Choroid plexus epithelial cell (primary cell): ENCODE data around the gene RET.

Experiments used
- DNase-seq: peaks from one replicate; pipeline ENCODE4 v3.0.0-alpha.2; 2010; ENCODE audit warnings: low read depth
- H3K4me3 ChIP-seq: 2 replicates; pipeline ENCODE4 v1.5.1; 2011; ENCODE audit warnings: low read depth, mild to moderate bottlenecking, control low read depth, low read length, moderate library complexity
- TF ChIP-seq, protein P1 (sequence below): conservative IDR thresholded peaks from 2 replicates; pipeline ENCODE4 v1.5.1; 2011; ENCODE audit warnings: low read depth, mild to moderate bottlenecking, control low read depth, inconsistent platforms, low read length, moderate library complexity

Gene RET

DNA sequence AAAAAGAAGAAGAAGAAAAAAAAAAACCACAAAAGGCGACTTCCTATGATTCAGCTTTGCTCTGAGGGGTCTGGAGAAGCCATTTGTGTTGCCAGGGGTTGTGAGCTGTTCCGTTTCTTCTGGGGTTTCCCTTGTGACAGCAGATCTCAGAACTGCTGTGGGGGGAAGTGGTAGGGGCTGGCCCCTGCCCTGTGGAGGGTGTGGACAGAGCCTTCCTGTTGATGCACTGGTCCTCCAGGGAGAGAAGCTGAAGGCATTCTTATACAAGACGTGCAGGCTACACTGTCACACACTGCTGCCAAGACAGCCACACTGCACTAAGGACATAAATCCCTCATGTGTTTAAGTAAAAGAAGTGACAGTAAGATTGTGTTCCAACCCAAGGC lies 44.1 kb downstream of the RET start:
- no peak overlapping the region for H3K4me3 ChIP-seq
- TF ChIP-seq, protein P1, sequence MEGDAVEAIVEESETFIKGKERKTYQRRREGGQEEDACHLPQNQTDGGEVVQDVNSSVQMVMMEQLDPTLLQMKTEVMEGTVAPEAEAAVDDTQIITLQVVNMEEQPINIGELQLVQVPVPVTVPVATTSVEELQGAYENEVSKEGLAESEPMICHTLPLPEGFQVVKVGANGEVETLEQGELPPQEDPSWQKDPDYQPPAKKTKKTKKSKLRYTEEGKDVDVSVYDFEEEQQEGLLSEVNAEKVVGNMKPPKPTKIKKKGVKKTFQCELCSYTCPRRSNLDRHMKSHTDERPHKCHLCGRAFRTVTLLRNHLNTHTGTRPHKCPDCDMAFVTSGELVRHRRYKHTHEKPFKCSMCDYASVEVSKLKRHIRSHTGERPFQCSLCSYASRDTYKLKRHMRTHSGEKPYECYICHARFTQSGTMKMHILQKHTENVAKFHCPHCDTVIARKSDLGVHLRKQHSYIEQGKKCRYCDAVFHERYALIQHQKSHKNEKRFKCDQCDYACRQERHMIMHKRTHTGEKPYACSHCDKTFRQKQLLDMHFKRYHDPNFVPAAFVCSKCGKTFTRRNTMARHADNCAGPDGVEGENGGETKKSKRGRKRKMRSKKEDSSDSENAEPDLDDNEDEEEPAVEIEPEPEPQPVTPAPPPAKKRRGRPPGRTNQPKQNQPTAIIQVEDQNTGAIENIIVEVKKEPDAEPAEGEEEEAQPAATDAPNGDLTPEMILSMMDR: no peak
- DNase-seq: no peak

DNA sequence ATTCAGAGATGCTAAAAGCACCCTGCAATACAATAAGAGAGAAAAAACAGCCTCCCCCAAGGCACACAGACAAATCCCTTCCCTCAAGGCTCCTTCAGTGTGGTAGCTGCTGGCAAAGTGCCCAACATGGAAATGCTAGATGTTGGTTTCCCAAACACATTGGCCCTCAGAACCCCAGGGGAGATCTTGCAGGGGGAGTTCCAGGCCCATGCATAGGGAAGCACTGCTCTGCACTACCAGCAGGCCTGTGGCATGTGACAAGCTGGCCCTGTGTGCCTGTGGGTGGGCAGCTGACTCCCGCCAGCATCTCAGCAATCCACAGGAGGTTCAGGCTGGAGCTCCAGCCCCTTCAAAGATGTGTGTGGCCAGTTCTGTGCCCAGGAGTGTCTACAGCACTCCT lies 44.6 kb downstream of the RET start:
- no peak overlapping the region for H3K4me3 ChIP-seq
- TF ChIP-seq, protein P1: no peak
- DNase-seq: peak; percentile 62

DNA sequence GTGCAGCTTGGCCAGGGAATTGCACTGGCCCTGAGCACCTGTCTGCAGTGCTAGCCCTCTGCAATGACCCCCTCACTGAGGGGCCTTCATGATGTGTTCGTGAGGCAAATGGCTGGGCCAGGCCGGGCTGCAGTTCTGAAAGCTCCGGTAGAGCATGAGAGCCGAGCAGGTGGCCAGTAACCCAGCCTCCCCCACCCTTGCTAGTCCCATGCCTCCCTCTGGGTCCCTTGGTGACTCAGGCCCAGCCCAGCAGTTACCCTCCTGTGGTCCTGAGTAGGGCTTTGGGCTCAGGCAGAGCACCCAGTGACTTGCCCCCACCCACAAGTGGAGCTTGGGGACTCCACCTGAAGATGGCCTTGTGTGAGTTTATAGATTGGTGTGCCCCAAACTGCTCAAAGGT lies 45.2 kb downstream of the RET start:
- DNase-seq: no peak
- no peak overlapping the region for H3K4me3 ChIP-seq
- TF ChIP-seq, protein P1: no peak

DNA sequence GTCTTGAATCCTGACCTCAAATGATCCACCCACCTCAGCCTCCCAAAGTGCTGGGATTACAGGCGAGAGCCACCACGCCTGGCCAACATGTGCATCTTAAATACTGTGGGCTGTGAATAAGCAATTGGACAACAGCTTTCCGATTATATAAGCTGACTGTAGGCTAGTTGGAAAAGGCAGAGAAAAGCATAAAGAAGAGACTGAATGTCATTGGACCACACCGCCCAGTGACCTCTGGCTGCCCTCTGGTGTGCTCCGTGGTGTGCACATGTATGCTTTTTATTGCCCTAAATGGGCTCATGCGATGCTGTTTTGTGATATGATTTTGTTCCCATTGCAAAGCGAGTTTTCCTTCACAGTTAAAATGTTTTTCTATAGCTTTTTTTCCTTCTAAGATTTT lies 46.0 kb downstream of the RET start:
- DNase-seq: no peak
- TF ChIP-seq, protein P1: no peak
- H3K4me3 ChIP-seq: no peak overlapping the region

DNA sequence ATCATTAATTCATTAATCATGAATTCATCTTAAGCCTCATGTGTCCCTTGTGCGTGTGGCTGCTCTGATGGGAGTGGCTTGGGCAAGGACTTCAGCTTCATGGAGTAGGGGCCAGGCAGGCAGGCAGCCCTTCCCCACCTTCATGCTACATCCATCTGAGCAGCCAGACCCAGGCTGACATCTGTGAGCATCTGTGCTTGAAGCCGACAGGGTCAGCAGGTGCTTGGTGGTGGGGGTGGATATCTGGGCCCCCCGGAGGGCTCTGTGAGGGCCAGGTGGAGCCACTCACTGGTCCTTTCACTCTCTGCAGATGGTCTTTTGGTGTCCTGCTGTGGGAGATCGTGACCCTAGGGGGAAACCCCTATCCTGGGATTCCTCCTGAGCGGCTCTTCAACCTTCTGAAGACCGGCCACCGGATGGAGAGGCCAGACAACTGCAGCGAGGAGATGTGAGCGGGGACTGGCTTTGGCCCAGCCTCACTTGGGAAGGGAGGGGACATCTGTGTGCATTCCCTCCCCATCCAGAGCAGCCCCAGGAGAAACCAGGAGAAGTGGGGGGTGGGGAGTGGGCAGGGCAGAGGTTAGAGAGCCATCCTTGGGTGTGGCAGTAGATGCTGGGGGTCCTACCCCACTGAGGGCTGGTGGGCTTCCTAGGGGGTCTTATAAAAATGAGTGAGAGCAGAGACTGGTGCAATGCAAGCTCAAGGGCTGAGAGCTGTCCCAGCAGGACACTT lies 46.7 kb downstream of the RET start:
- DNase-seq: no peak
- TF ChIP-seq, protein P1: no peak

DNA sequence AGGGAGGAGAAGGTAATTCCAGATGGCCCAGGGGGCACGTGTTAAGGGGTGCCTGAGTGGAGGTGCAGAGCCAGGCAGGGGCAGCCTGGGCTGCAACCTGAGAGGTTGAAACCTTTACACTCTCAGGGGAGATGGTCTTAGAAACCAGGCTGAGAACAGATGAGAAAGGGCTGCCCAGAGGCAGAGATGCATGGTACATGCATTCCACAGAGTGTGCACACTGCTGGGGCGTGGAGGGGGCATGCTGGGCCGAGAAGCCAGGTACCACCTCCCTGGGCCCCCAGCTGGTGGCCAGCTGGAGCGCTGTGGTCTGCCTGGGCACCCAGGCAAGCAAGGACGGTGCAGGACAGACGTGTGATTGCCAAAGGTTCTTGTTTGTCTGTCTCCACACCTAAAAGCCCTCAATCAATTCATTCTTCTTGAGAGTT lies 47.2 kb downstream of the RET start:
- H3K4me3 ChIP-seq: no peak overlapping the region
- no peak for DNase-seq
- TF ChIP-seq, protein P1: no peak

More for the DNA sequence above, 46.7 kb downstream of the RET start:
- H3K4me3 ChIP-seq: no peak overlapping the region

DNA sequence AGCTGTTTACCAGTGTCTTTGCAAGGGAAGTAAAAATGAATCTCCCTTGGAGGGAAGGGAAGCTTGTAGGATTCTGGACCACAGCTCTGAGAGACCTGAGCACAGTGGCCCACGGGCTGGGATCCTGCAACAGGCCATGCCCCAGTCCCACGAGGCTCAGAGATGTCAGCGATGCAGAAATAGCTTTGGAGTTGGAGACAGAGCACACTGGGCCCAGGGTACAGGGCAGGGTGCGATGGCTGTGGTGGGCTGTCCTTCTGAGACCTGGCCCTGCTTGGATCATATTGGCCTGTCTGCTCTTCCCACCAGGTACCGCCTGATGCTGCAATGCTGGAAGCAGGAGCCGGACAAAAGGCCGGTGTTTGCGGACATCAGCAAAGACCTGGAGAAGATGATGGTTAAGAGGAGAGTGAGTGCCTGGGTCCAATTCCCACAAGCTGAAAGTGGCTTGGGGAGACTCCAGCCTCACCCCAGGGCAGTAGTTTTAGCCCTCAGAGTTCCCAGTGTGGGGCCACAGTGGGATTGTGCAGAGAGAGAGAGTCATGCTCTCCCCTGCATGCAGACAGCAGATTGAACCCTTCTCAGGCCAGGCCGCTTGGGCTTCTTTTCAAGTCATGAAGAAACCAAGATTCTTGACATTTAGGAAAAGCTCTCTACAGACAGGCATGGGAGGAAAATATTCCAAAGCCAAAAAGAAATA lies 47.9 kb downstream of the RET start:
- no peak for DNase-seq
- no peak overlapping the region for H3K4me3 ChIP-seq
- TF ChIP-seq, protein P1: no peak
